ENCODE measurements around the gene TIMM10B.
"Not testable (repeated sequence)": the region's sequence is repeated elsewhere in the genome, so short reads cannot be mapped to it uniquely, and the experiment has no call there.

The TIMM10B gene

GRCh38 chr11:6520265-6520664 is 39.0 kb downstream of the TIMM10B start:
- DNase-seq, result no peak

- not testable (repeated sequence) for DNase-seq
Observed at GRCh38 chr11:6521946-6522345, 40.6 kb downstream of the TIMM10B start.

- no peak for DNase-seq
Observed at GRCh38 chr11:6523253-6523652, 42.0 kb downstream of the TIMM10B start.

GRCh38 chr11:6526411-6527135 is 45.3 kb downstream of the TIMM10B start:
- DNase-seq, result no peak

- DNase-seq, result no peak
Observed at GRCh38 chr11:6529266-6529665, 48.0 kb downstream of the TIMM10B start.

GRCh38 chr11:6530848-6531247 is 49.5 kb downstream of the TIMM10B start:
- no peak for DNase-seq

GRCh38 chr11:6531267-6531752 is 50.0 kb downstream of the TIMM10B start:
- no peak for DNase-seq

All from stimulated activated CD8-positive, alpha-beta memory T cell treated with anti-CD3 and anti-CD28 coated beads, Interleukin-4, amount 100 ng/mL, for 48 hours (primary cell).